HEK293 (cell line): Measurements from ENCODE around the gene RGS9.

ENCODE experiments used
- ATF2 ChIP-seq: fragments of 450-650 bp; formaldehyde crosslinking; IDR thresholded peaks from 2 replicates; pipeline ENCODE4 v1.5.1; 2016; ENCODE audit warnings: missing biosample characterization, missing genetic modification characterization, low read depth
- EGR2 ChIP-seq: fragments of 450-650 bp; formaldehyde crosslinking; IDR thresholded peaks from 2 replicates; pipeline ENCODE4 v1.5.1; 2016; ENCODE audit warnings: low read depth, missing biosample characterization, missing genetic modification characterization
- INSM2 ChIP-seq: fragments of 450-650 bp; formaldehyde crosslinking; IDR thresholded peaks from 2 replicates; pipeline ENCODE4 v1.5.1; 2016; ENCODE audit warnings: missing biosample characterization, missing genetic modification characterization
- KLF1 ChIP-seq: fragments of 450-650 bp; formaldehyde crosslinking; IDR thresholded peaks from 2 replicates; pipeline ENCODE4 v1.5.1; 2016; ENCODE audit warnings: missing biosample characterization, missing genetic modification characterization
- KLF10 ChIP-seq: fragments of 450-650 bp; IDR thresholded peaks from 2 replicates; pipeline ENCODE4 v1.5.1; 2018; ENCODE audit warnings: missing biosample characterization, mild to moderate bottlenecking, missing genetic modification characterization
- SALL2 ChIP-seq: fragments of 450-650 bp; formaldehyde crosslinking; IDR thresholded peaks from 2 replicates; pipeline ENCODE4 v1.5.0; 2017; ENCODE audit warnings: missing biosample characterization, mild to moderate bottlenecking, missing genetic modification characterization, borderline replicate concordance
- ZFP69B ChIP-seq: fragments of 450-650 bp; formaldehyde crosslinking; IDR thresholded peaks from 2 replicates; pipeline ENCODE4 v1.5.1; 2016; ENCODE audit warnings: missing biosample characterization, missing genetic modification characterization
- ZIC2 ChIP-seq: fragments of 450-650 bp; formaldehyde crosslinking; IDR thresholded peaks from 2 replicates; pipeline ENCODE4 v1.5.1; 2016; ENCODE audit warnings: missing biosample characterization, missing genetic modification characterization
- ZNF114 ChIP-seq: fragments of 450-650 bp; formaldehyde crosslinking; IDR thresholded peaks from 2 replicates; pipeline ENCODE4 v1.5.0; 2017; ENCODE audit warnings: missing biosample characterization, missing genetic modification characterization
- ZNF16 ChIP-seq: fragments of 450-650 bp; formaldehyde crosslinking; IDR thresholded peaks from 2 replicates; pipeline ENCODE4 v1.5.1; 2016; ENCODE audit warnings: low read depth, missing biosample characterization, missing genetic modification characterization
- ZNF169 ChIP-seq: fragments of 450-650 bp; formaldehyde crosslinking; IDR thresholded peaks from 2 replicates; pipeline ENCODE4 v1.5.1; 2016; ENCODE audit warnings: missing biosample characterization, missing genetic modification characterization
- ZNF221 ChIP-seq: fragments of 450-650 bp; formaldehyde crosslinking; IDR thresholded peaks from 2 replicates; pipeline ENCODE4 v1.5.1; 2017; ENCODE audit warnings: missing biosample characterization, missing genetic modification characterization, borderline replicate concordance
- ZNF23 ChIP-seq: fragments of 450-650 bp; formaldehyde crosslinking; IDR thresholded peaks from 2 replicates; pipeline ENCODE4 v1.5.1; 2016; ENCODE audit warnings: missing biosample characterization, missing genetic modification characterization, borderline replicate concordance
- ZNF292 ChIP-seq: fragments of 450-650 bp; formaldehyde crosslinking; IDR thresholded peaks from 2 replicates; pipeline ENCODE4 v1.5.1; 2016; ENCODE audit warnings: low read depth, missing biosample characterization, missing genetic modification characterization, borderline replicate concordance
- ZNF335 ChIP-seq: fragments of 450-650 bp; formaldehyde crosslinking; conservative IDR thresholded peaks from 2 replicates; pipeline ENCODE4 v1.5.1; 2016; ENCODE audit warnings: missing biosample characterization, missing genetic modification characterization
- ZNF391 ChIP-seq: fragments of 450-650 bp; formaldehyde crosslinking; IDR thresholded peaks from 2 replicates; pipeline ENCODE4 v1.5.1; 2016; ENCODE audit warnings: low read depth, missing biosample characterization, missing genetic modification characterization, borderline replicate concordance
- ZNF433 ChIP-seq: fragments of 450-650 bp; formaldehyde crosslinking; IDR thresholded peaks from 2 replicates; pipeline ENCODE4 v1.5.1; 2016; ENCODE audit warnings: missing biosample characterization, missing genetic modification characterization, low read depth
- ZNF513 ChIP-seq: fragments of 450-650 bp; IDR thresholded peaks from 2 replicates; pipeline ENCODE4 v1.5.1; 2018; ENCODE audit warnings: missing biosample characterization, missing genetic modification characterization
- ZNF529 ChIP-seq: fragments of 450-650 bp; formaldehyde crosslinking; IDR thresholded peaks from 2 replicates; pipeline ENCODE4 v1.5.1; 2017; ENCODE audit warnings: missing genetic modification characterization, missing biosample characterization; ENCODE audit not compliant: insufficient replicate concordance
- ZNF548 ChIP-seq: fragments of 450-650 bp; formaldehyde crosslinking; IDR thresholded peaks from 2 replicates; pipeline ENCODE4 v1.5.1; 2016; ENCODE audit warnings: missing biosample characterization, missing genetic modification characterization
- ZNF600 ChIP-seq: fragments of 450-650 bp; formaldehyde crosslinking; IDR thresholded peaks from 2 replicates; pipeline ENCODE4 v1.5.1; 2016; ENCODE audit warnings: missing biosample characterization, missing genetic modification characterization
- ZNF624 ChIP-seq: fragments of 450-650 bp; formaldehyde crosslinking; IDR thresholded peaks from 2 replicates; pipeline ENCODE4 v1.5.1; 2017; ENCODE audit warnings: missing biosample characterization, missing genetic modification characterization
- ZNF791 ChIP-seq: fragments of 450-650 bp; formaldehyde crosslinking; IDR thresholded peaks from 2 replicates; pipeline ENCODE4 v1.5.1; 2016; ENCODE audit warnings: missing biosample characterization, missing genetic modification characterization
- ZSCAN18 ChIP-seq: fragments of 450-650 bp; formaldehyde crosslinking; IDR thresholded peaks from 2 replicates; pipeline ENCODE4 v1.5.1; 2016; ENCODE audit warnings: missing biosample characterization, missing genetic modification characterization
- TF ChIP-seq, protein P1 (sequence below): fragments of 450-650 bp; formaldehyde crosslinking; IDR thresholded peaks from 2 replicates; pipeline ENCODE4 v1.5.1; 2016; ENCODE audit warnings: missing biosample characterization, missing genetic modification characterization
- TF ChIP-seq, protein P2 (sequence below): fragments of 450-650 bp; formaldehyde crosslinking; IDR thresholded peaks from 2 replicates; pipeline ENCODE4 v1.5.1; 2016; ENCODE audit warnings: missing biosample characterization, missing genetic modification characterization
- TF ChIP-seq, protein P3 (sequence below): fragments of 450-650 bp; formaldehyde crosslinking; IDR thresholded peaks from 2 replicates; pipeline ENCODE4 v1.5.1; 2016; ENCODE audit warnings: missing biosample characterization, missing genetic modification characterization

Gene RGS9

DNA sequence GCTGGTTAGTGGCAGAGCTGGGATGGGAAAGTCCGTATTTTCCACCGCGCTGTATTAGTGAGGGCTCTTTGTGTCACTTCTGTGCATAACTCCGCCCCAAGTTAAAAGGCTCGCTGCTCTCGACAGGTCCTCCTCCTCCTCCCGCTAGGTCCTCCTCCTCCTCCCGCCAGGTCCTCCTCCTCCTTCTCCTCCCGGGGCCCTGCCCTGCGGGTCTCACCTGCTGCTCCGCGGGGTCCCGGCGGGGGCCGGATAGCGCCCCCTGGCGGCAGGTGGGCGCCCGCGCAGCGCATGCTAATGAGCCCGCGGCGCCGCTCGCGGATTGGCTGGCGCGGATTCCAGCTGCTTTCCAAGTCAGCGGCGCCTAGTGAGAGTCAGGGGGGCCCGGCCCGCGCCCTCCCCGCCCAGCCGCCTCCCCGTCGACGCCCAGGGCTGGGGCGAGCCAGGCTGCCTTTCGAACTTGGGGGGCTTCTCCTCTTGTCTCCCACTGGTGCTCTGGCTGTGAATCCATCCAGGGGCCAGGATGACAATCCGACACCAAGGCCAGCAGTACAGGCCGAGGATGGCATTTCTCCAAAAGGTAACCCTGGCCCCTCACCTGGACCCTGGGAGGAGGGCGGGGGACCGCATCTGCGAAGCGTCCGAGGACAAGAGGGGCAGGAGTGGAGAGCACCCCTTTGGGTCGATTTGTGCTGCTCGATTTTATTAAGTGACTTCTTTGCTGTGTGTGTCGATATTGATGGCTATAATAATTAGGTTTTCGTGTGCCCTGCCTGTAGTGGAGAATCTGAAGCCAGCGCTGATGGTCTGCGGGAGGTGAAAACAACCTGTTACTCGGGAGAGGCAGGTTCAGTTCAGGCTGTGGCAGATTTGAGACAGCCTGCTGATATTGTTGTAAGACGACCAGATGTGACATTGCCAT lies at the start of gene RGS9 (continued):
- TF ChIP-seq, protein P1, sequence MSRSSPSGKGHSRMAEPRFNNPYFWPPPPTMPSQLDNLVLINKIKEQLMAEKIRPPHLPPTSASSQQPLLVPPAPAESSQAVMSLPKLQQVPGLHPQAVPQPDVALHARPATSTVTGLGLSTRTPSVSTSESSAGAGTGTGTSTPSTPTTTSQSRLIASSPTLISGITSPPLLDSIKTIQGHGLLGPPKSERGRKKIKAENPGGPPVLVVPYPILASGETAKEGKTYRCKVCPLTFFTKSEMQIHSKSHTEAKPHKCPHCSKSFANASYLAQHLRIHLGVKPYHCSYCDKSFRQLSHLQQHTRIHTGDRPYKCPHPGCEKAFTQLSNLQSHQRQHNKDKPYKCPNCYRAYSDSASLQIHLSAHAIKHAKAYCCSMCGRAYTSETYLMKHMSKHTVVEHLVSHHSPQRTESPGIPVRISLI (tag by site-specific recombination) = no peak
- TF ChIP-seq ZSCAN18 (tag by site-specific recombination) (no peak), KLF10 (tag by site-specific recombination) (peak; percentile 71), ZNF791 (tag by site-specific recombination) (no peak), INSM2 (tag by site-specific recombination) (no peak), ZNF335 (tag by site-specific recombination) (peak; percentile 56), ZNF548 (tag by site-specific recombination) (no peak), ZNF600 (tag by site-specific recombination) (peak; percentile 96), ZNF433 (tag by site-specific recombination) (no peak), ZNF169 (no peak), SALL2 (tag by site-specific recombination) (no peak), ZNF513 (peak; percentile 70), ZNF16 (tag by site-specific recombination) (no peak), EGR2 (tag by site-specific recombination) (peak; percentile 92), ZNF23 (no peak), ZNF391 (tag by site-specific recombination) (no peak; the same call in 1 of the 2 replicates), ZNF221 (tag by site-specific recombination) (no peak), ZFP69B (tag by site-specific recombination) (peak; percentile 70), KLF1 (peak; percentile 67; the same call in 1 of the 2 replicates), ZNF529 (tag by site-specific recombination) (no peak), ZNF292 (tag by site-specific recombination) (no peak), ZIC2 (tag by site-specific recombination) (peak; percentile 95), ZNF114 (tag by site-specific recombination) (no peak), ZNF624 (no peak), ATF2 (tag by site-specific recombination) (no peak)
- TF ChIP-seq, protein P2, sequence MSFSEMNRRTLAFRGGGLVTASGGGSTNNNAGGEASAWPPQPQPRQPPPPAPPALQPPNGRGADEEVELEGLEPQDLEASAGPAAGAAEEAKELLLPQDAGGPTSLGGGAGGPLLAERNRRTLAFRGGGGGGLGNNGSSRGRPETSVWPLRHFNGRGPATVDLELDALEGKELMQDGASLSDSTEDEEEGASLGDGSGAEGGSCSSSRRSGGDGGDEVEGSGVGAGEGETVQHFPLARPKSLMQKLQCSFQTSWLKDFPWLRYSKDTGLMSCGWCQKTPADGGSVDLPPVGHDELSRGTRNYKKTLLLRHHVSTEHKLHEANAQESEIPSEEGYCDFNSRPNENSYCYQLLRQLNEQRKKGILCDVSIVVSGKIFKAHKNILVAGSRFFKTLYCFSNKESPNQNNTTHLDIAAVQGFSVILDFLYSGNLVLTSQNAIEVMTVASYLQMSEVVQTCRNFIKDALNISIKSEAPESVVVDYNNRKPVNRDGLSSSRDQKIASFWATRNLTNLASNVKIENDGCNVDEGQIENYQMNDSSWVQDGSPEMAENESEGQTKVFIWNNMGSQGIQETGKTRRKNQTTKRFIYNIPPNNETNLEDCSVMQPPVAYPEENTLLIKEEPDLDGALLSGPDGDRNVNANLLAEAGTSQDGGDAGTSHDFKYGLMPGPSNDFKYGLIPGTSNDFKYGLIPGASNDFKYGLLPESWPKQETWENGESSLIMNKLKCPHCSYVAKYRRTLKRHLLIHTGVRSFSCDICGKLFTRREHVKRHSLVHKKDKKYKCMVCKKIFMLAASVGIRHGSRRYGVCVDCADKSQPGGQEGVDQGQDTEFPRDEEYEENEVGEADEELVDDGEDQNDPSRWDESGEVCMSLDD (tag by site-specific recombination) = peak; percentile 64
- TF ChIP-seq, protein P3, sequence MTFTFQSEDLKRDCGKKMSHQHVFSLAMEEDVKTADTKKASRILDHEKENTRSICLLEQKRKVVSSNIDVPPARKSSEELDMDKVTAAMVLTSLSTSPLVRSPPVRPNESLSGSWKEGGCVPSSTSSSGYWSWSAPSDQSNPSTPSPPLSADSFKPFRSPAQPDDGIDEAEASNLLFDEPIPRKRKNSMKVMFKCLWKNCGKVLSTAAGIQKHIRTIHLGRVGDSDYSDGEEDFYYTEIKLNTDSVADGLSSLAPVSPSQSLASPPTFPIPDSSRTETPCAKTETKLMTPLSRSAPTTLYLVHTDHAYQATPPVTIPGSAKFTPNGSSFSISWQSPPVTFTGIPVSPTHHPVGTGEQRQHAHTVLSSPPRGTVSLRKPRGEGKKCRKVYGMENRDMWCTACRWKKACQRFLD (tag by site-specific recombination) = no peak
